RWPE2 (cell line): ENCODE results near the gene BMP7.

ENCODE experiments used
- ATAC-seq: fragments of 200-7000 bp; cut with Tn5 transposase; 3 replicates; pipeline ENCODE4 v1.9.1; 2021; ENCODE audit warnings: low read depth
- DNase-seq: peaks from one replicate; pipeline ENCODE4 v3.0.0-alpha.2; 2020; ENCODE audit warnings: low spot score
- H3K27ac ChIP-seq: fragments of 450-650 bp; 2 replicates; pipeline ENCODE4 v1.5.1; 2017; ENCODE audit warnings: mild to moderate bottlenecking; ENCODE audit not compliant: poor library complexity, severe bottlenecking
- H3K27me3 ChIP-seq: fragments of 250-450 bp; sonication (Bioruptor Pico); 2 replicates; pipeline ENCODE4 v1.5.1; 2021; ENCODE audit warnings: mild to moderate bottlenecking, moderate library complexity; ENCODE audit not compliant: insufficient read depth, poor library complexity, severe bottlenecking
- H3K36me3 ChIP-seq: fragments of 250-450 bp; sonication (Bioruptor Pico); 2 replicates; pipeline ENCODE4 v1.5.1; 2020; ENCODE audit warnings: low read depth, mild to moderate bottlenecking, moderate library complexity
- H3K4me1 ChIP-seq: fragments of 250-450 bp; sonication (Bioruptor Pico); 2 replicates; pipeline ENCODE4 v1.5.1; 2021; ENCODE audit warnings: mild to moderate bottlenecking, moderate library complexity; ENCODE audit not compliant: insufficient read depth, poor library complexity, severe bottlenecking
- H3K4me3 ChIP-seq: fragments of 250-450 bp; sonication (Bioruptor Pico); 2 replicates; pipeline ENCODE4 v1.5.1; 2021; ENCODE audit warnings: mild to moderate bottlenecking, moderate library complexity; ENCODE audit not compliant: severe bottlenecking
- H3K9me3 ChIP-seq: fragments of 250-450 bp; sonication (Bioruptor Pico); 2 replicates; pipeline ENCODE4 v1.5.1; 2021; ENCODE audit warnings: mild to moderate bottlenecking, moderate library complexity; ENCODE audit not compliant: severe bottlenecking
- CTCF ChIP-seq: fragments of 450-650 bp; IDR thresholded peaks from one replicate; pipeline ENCODE4 v1.5.1; 2017; ENCODE audit warnings: mild to moderate bottlenecking, moderate library complexity; ENCODE audit not compliant: poor library complexity, severe bottlenecking

Gene BMP7

GRCh38 chr20:57230247-57230646 is 36.2 kb downstream of the BMP7 start:
- Histone ChIP-seq H3K4me1 (no peaks in the 10 kb centered on the region), H3K9me3 (no peaks in the 10 kb centered on the region), H3K4me3 (no peak overlapping the region), H3K27ac (no peak overlapping the region), H3K27me3 (peaks cover 35% of the 10 kb centered on the region), H3K36me3 (no peaks in the 10 kb centered on the region)
- ATAC-seq (no peak), DNase-seq (peak; percentile 70)
- no peak for TF ChIP-seq CTCF

- no peak for TF ChIP-seq CTCF
- H3K27ac ChIP-seq: no peak overlapping the region
- H3K36me3 ChIP-seq: no peaks in the 10 kb centered on the region
- no peaks in the 10 kb centered on the region for H3K4me1 ChIP-seq
- H3K27me3 ChIP-seq: peaks cover 28% of the 10 kb centered on the region
- ATAC-seq (peak; percentile 20; the same call in 1 of the 3 replicates), DNase-seq (no peak)
- H3K4me3 ChIP-seq: no peak overlapping the region
- no peaks in the 10 kb centered on the region for H3K9me3 ChIP-seq
These were observed 37.0 kb downstream of the BMP7 start for GRCh38 chr20:57229490-57229889.

GRCh38 chr20:57225830-57226229 is 40.6 kb downstream of the BMP7 start:
- no peak for ATAC-seq
- DNase-seq: no peak
- TF ChIP-seq CTCF: no peak

GRCh38 chr20:57225197-57225733 is 41.2 kb downstream of the BMP7 start:
- Histone ChIP-seq H3K4me3 (no peak overlapping the region), H3K27ac (no peak overlapping the region), H3K36me3 (no peaks in the 10 kb centered on the region), H3K27me3 (peaks cover 7% of the 10 kb centered on the region), H3K9me3 (no peaks in the 10 kb centered on the region), H3K4me1 (no peaks in the 10 kb centered on the region)
- TF ChIP-seq CTCF: no peak
- DNase-seq: no peak
- no peak for ATAC-seq

More at GRCh38 chr20:57225830-57226229, 40.6 kb downstream of the BMP7 start:
- H3K27me3 ChIP-seq: peaks cover 7% of the 10 kb centered on the region
- no peaks in the 10 kb centered on the region for H3K4me1 ChIP-seq
- H3K36me3 ChIP-seq: no peaks in the 10 kb centered on the region
- no peaks in the 10 kb centered on the region for H3K9me3 ChIP-seq
- H3K27ac ChIP-seq: no peak overlapping the region
- no peak overlapping the region for H3K4me3 ChIP-seq

- Histone ChIP-seq H3K9me3 (no peaks in the 10 kb centered on the region), H3K27me3 (peaks cover 7% of the 10 kb centered on the region), H3K4me1 (no peaks in the 10 kb centered on the region), H3K4me3 (no peak overlapping the region), H3K27ac (no peak overlapping the region), H3K36me3 (no peaks in the 10 kb centered on the region)
- 0 out of 3 replicates have a peak, but pooled peaks have one; percentile 4 for ATAC-seq
- no peak for DNase-seq
- no peak for TF ChIP-seq CTCF
These were observed 41.8 kb downstream of the BMP7 start for GRCh38 chr20:57224641-57225138.
